RPMI7951 (cell line): ENCODE measurements around the gene UGT1A8. TPM values are rescaled to one million over a fixed set of nuclear protein-coding genes. Genes with fewer than 3 reads are reported as not detected.
"Not testable (repeated sequence)": the region's sequence is repeated elsewhere in the genome, so short reads cannot be mapped to it uniquely, and the experiment has no call there.

Source experiments
- DNase-seq: peaks from one replicate; pipeline ENCODE4 v3.0.0-alpha.2; 2012; ENCODE audit warnings: low read depth
- total RNA-seq: library from RNA; depleted of rRNA; stranded (reverse); fragments of >200 nt; shearing (Covaris generic); gene quantifications from 2 replicates; pipeline ENCODE4 v1.2.3, GENCODE V29; 2014

The UGT1A8 gene
- total RNA-seq, 1 experiment from 2014 or later = not detected

DNA sequence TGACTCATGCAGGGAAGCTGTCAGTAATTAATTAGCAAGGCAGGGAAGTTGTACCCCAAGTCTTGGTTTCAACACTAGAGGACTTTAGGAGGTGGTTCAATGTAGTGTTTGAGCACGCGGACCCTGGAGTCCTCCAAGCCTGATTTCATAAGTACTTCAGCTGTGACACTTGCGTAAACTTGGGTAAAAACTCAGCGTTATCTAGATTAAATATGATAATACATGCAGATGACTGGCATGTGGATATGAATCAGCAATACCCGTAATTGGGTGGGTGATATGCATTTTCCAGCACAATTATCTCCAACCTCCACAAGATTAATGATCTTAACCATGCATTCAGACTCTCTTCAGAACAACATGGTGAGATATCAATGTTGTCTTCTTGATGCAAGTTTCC is 69.5 kb downstream of the UGT1A8 start:
- no peak for DNase-seq

GRCh38 chr2:233688341-233688740 is 70.9 kb downstream of the UGT1A8 start:
- DNase-seq = no peak

DNA sequence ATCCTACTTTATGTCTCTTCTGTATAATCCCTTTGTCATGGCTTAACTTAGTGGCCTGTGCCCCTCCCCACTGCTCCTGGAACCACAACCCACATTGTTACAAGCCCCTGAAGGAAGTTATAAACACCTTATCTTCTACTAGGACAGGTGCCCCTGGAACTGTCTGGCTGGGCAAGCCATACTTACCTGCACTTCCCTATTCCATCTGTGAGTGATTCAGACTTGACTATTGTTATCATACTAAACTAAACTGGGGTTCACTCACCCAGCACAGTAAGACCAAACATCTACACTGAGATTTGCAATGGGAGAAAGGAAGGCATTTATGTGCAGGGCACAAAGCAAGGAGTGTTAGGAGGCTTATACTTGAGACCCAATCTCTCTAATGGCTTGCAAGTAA is 71.6 kb downstream of the UGT1A8 start:
- no peak for DNase-seq

DNA sequence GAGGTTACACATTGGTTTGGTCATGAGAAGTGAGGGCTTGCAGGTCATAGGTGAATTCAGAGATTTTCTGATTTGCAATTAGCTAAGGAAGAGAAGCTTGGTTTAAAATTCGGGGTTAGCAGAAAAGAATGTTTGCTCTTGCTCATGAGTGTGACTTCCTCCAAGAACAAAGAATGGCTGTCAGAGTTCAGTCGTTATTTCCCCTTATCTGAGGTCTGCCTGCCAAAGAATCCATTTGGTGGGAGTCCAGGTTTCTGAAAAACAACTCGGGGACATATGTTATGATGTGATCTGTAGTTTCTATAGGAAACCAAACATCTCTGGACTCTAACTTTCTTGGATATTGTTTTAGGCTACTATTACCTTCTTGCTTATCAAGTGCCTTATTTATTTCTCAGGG is 72.1 kb downstream of the UGT1A8 start:
- peak; percentile 14 for DNase-seq

GRCh38 chr2:233690444-233690843 is 73.0 kb downstream of the UGT1A8 start:
- peak; percentile 60 for DNase-seq

GRCh38 chr2:233691443-233692433 is 74.3 kb downstream of the UGT1A8 start:
- no peak for DNase-seq

- DNase-seq = no peak
Observed at GRCh38 chr2:233692648-233693047, 75.2 kb downstream of the UGT1A8 start, which contains the start of gene UGT1A6. UGT1A6 (plus strand) TSS chr2:233692890; CDS start chr2:233693005, 115 bp downstream.

GRCh38 chr2:233693963-233694362 is 76.5 kb downstream of the UGT1A8 start:
- DNase-seq = no peak

DNA sequence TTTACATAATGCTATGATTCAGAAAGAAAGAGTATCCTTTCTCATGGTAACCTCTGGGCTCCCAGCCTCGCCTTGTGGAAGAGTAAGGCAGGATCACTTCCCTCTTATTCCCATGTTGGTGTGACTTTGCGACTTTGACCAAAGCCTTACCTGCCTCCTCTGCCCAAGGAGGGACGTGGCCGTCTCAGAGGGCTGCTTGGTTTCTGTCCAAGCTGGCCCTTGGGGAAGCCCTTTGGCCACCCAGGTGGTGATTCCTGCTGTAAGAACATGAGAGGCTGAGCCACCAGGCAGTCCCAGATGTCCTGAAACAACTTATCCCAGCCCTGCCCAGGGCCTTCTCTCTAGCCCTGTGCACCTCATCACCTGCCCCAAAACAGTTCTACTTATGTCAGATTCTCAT is 81.3 kb downstream of the UGT1A8 start:
- no peak for DNase-seq

- no peak for DNase-seq
Observed at GRCh38 chr2:233699424-233700027, 82.1 kb downstream of the UGT1A8 start.

GRCh38 chr2:233700028-233700635 is 82.7 kb downstream of the UGT1A8 start:
- peak; percentile 81 for DNase-seq

GRCh38 chr2:233700842-233701241 is 83.4 kb downstream of the UGT1A8 start:
- DNase-seq = not testable (repeated sequence)

DNA sequence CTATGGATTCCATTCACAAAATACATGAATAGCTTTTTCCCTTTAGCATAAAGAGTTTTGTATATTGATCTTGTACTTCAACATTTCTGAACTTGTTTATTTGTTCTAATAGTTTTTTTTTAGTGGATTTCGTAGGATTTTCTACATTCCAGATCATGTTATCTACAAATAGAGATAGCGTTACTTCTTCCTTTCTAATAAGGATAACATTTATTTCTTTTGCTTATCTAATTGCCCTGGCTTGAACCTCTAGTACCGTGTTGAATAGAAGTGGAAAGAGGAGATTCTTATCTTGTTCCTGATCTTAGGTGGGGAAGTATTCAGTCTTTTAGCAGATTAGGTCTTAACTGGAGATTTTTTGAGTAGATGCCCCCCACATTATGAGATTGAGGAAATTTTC is 84.8 kb downstream of the UGT1A8 start:
- no peak for DNase-seq

- DNase-seq = peak; percentile 49
Observed at GRCh38 chr2:233705911-233706506, 88.6 kb downstream of the UGT1A8 start.

GRCh38 chr2:233706720-233707119 is 89.3 kb downstream of the UGT1A8 start:
- peak; percentile 50 for DNase-seq

- DNase-seq = peak; percentile 50
Observed at GRCh38 chr2:233707940-233708644, 90.7 kb downstream of the UGT1A8 start.

- peak; percentile 36 for DNase-seq
Observed at GRCh38 chr2:233708942-233709341, 91.5 kb downstream of the UGT1A8 start.

DNA sequence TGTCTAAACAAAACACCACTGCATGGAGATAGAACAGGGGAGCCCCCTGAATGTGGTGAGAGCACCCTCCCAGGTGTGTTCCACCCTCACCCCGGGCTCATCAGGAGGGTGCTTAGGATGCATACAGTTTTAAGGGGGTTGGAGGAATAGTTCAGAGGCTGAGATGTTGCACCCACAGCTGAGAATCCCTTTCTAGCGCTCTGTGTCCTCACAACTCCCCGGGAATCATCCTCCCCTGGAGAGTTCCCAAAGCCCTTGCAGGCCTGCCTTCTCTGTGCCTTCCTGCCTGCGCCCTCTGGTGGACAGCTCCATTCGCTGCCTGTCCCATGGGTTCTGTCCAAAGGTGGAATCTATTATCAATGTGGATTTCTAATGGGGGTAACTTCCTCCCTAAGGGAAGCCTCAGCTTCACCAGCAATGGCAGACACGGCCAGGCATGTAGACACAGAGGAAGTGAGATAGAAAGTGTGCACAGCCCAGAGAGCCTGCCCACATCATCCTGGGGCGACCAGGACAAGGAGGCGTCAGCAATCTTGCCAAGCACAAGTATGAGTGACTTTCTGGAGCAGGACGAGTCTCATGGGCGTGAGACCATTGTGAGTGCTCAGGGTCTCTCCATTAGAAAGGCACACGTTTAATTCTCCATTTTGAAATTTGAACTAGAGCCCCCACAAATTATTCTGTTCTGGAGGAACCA is 94.0 kb downstream of the UGT1A8 start:
- DNase-seq = peak; percentile 79

GRCh38 chr2:233712611-233713261 is 95.3 kb downstream of the UGT1A8 start, which contains the start of gene UGT1A5:
UGT1A5 (plus strand) TSS chr2:233712907; CDS start chr2:233712992, 85 bp downstream.
- DNase-seq = no peak

DNA sequence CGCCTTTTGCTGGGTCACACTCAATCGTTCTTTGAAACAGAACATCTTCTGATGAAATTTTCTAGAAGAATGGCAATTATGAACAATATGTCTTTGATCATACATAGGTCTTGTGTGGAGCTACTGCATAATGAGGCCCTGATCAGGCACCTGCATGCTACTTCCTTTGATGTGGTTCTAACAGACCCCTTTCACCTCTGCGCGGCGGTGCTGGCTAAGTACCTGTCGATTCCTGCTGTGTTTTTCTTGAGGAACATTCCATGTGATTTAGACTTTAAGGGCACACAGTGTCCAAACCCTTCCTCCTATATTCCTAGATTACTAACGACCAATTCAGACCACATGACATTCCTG is 95.8 kb downstream of the UGT1A8 start:
- no peak for DNase-seq
